ENCODE results near the gene COG3.

DNA sequence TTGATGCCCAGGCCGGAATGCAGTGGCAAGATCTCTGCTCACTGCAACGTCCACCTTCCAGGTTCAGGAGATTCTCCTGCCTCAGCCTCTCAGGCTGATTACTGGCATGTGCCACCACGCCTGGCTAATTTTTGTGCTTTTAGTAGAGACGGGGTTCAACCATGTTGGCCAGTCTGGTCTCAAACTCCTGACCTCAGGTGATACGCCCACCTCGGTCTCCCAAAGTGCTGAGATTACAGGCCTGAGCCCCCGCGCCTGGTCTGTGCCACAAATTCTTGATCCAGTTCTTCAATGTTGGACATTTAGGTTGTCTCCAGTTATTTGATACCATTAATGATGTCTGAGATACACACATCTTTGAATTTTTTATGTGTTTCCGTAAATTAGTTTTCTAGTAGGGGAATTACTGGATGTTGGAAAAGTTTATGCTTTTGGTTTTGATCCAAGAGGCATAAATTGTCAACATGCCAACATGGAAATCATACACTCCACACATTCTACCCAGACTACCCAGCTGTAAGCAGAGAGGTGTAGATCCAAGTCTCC is 525 bp upstream of the COG3 start:
- TF ChIP-seq, protein P1, sequence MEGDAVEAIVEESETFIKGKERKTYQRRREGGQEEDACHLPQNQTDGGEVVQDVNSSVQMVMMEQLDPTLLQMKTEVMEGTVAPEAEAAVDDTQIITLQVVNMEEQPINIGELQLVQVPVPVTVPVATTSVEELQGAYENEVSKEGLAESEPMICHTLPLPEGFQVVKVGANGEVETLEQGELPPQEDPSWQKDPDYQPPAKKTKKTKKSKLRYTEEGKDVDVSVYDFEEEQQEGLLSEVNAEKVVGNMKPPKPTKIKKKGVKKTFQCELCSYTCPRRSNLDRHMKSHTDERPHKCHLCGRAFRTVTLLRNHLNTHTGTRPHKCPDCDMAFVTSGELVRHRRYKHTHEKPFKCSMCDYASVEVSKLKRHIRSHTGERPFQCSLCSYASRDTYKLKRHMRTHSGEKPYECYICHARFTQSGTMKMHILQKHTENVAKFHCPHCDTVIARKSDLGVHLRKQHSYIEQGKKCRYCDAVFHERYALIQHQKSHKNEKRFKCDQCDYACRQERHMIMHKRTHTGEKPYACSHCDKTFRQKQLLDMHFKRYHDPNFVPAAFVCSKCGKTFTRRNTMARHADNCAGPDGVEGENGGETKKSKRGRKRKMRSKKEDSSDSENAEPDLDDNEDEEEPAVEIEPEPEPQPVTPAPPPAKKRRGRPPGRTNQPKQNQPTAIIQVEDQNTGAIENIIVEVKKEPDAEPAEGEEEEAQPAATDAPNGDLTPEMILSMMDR (conservative IDR thresholded peaks at IDR 0.05 in 1 of 2, IDR thresholded peaks at IDR 0.05 in 1 of 2; ENCODE audit: low read depth in 1 of 2, low read length in 2 of 2) = peak in 1 of 2 donors; percentile 30
- no peak for TF ChIP-seq EZH2 (IDR thresholded peaks at IDR 0.05; ENCODE audit: low read length, missing control alignments)

Data from fibroblast of lung (primary cell).